ENCODE data around the gene HEATR1.

Gene HEATR1

DNA sequence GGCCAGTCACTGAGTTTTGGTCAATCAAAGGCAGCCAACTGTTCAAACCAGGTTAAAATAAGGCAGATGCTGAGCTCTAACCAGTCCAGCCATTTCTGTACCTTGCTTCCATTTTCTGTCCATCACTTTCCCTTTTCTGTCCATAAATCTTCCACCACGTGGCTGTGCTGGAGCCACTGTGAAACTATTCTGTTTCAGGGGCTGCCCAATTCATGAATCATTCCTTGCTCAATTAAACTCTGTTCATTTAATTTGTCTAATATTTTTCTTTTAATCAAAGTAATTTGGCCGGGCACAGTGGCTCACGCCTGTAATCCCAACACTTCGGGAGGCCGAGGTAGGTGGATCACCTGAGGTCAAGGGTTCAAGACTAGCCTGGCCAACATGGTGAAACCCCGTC, 103.2 kb downstream of the HEATR1 start:
- no peak overlapping the region for H2BK12ac ChIP-seq (ENCODE audit: low read length in 2 of 2)
- H3K79me1 ChIP-seq (replicated peaks; ENCODE audit: low read length, poor library complexity, severe bottlenecking) = no peaks in the 10 kb centered on the region
- no peaks in the 10 kb centered on the region for H3K9me3 ChIP-seq (ENCODE audit: control insufficient read depth, low read length)
- H3K23ac ChIP-seq (ENCODE audit: low read length in 2 of 2) = no peak overlapping the region
- no peak for DNase-seq
- no peak overlapping the region for H3K9ac ChIP-seq (ENCODE audit: low read length)
- no peak overlapping the region for H3K18ac ChIP-seq (ENCODE audit: low read depth in 1 of 2, low read length in 2 of 2)
- H3K27me3 ChIP-seq (ENCODE audit: control insufficient read depth in 1 of 2, insufficient read depth in 1 of 2, low read length in 2 of 2) = peaks cover 0 to 5% of the 10 kb centered on the region in 2 experiments
- no peak overlapping the region for H4K8ac ChIP-seq (ENCODE audit: low read length)
- no peak overlapping the region for H2AK5ac ChIP-seq (ENCODE audit: low read length, severe bottlenecking)
- no peak overlapping the region for H2BK5ac ChIP-seq (ENCODE audit: low read depth, low read length, poor library complexity, severe bottlenecking)
- no peaks in the 10 kb centered on the region for H3K4me1 ChIP-seq (ENCODE audit: control insufficient read depth, insufficient read depth, low read depth, low read length)
- no peak overlapping the region for H3K4me3 ChIP-seq (ENCODE audit: insufficient read depth in 1 of 2, low read depth in 1 of 2, low read length in 2 of 2)
- no peak overlapping the region for H3K27ac ChIP-seq (ENCODE audit: low read length, poor library complexity, severe bottlenecking)
- no peak overlapping the region for H2BK15ac ChIP-seq (ENCODE audit: low read depth, poor library complexity, severe bottlenecking)
- 94% methylated on average over 6 of the region's 6 CpGs for WGBS
- H3K14ac ChIP-seq (ENCODE audit: low read length in 2 of 2) = no peak overlapping the region
- no peak overlapping the region for H4K91ac ChIP-seq (ENCODE audit: low read length)
- no peak overlapping the region for H2AFZ ChIP-seq (ENCODE audit: low read depth, low read length)
- no peak overlapping the region for H3K4ac ChIP-seq (ENCODE audit: low read depth in 1 of 2, low read length in 2 of 2)
- no peak overlapping the region for H3K4me2 ChIP-seq (ENCODE audit: low read length, poor library complexity, severe bottlenecking)
- no peak overlapping the region for H2BK120ac ChIP-seq (ENCODE audit: low read depth, low read length)
- H3K36me3 ChIP-seq (ENCODE audit: control insufficient read depth in 1 of 2, insufficient read depth in 2 of 2, low read depth in 1 of 2, low read length in 2 of 2) = no peaks in the 10 kb centered on the region
